Measurements from ENCODE around the gene IGSF8. TPM values are rescaled to one million over a fixed set of nuclear protein-coding genes. Genes with fewer than 3 reads are reported as not detected.

IGSF8 gene
- total and polyA plus RNA-seq, 12 donors: 9.7 to 42.9 (median 24.1) TPM

GRCh38 chr1:160108888-160109662 lies 10.7 kb upstream of the IGSF8 start:
- TF ChIP-seq CTCF (IDR thresholded peaks at IDR 0.05) (peak; percentile 27 to 54 (median 46)), POLR2A (IDR thresholded peaks at IDR 0.05) (no peak)
- Histone ChIP-seq H3K27ac (no peak overlapping the region), H3K4me3 (no peak overlapping the region), H3K4me1 (replicated peaks in 1 of 2) (no peaks in the 10 kb centered on the region), H3K27me3 (no peaks in the 10 kb centered on the region), H3K9me3 (replicated peaks in 1 of 3) (no peaks in the 10 kb centered on the region), H3K36me3 (replicated peaks in 1 of 2) (no peaks in the 10 kb centered on the region)
- WGBS, 4 donors: 31 to 49% (median 44%) methylated on average over 5 to 6 of the region's 6 CpGs
- peak in 6 of 7 donors; percentile 46 to 66 (median 58) for DNase-seq
- intact Hi-C loops (cut with DNase I): loop anchor here in 1 of 2 donors (10.0 kb wide), 1 partner anchor 146 kb away; no protein-coding TSS in a partner anchor

GRCh38 chr1:160107512-160107911 lies 9.1 kb upstream of the IGSF8 start:
- intact Hi-C loops (cut with DNase I): loop anchor here in 1 of 2 donors (10.0 kb wide), 1 partner anchor 147 kb away; no protein-coding TSS in a partner anchor
- no peak for DNase-seq
- Histone ChIP-seq H3K4me1 (replicated peaks in 1 of 2) (no peaks in the 10 kb centered on the region), H3K9me3 (replicated peaks in 1 of 3) (no peaks in the 10 kb centered on the region), H3K27me3 (no peaks in the 10 kb centered on the region), H3K36me3 (replicated peaks in 1 of 2) (no peaks in the 10 kb centered on the region), H3K27ac (no peak overlapping the region), H3K4me3 (no peak overlapping the region)
- TF ChIP-seq POLR2A (IDR thresholded peaks at IDR 0.05) (no peak), CTCF (IDR thresholded peaks at IDR 0.05) (no peak)
- WGBS, 4 donors: 83 to 100% (median 94%) methylated on average over 1 of the region's 1 CpG

- Histone ChIP-seq H3K27ac (no peak overlapping the region), H3K36me3 (replicated peaks in 1 of 2) (no peaks in the 10 kb centered on the region), H3K27me3 (no peaks in the 10 kb centered on the region), H3K4me1 (replicated peaks in 1 of 2) (peaks cover 0 to 6% of the 10 kb centered on the region in 2 donors), H3K4me3 (no peak overlapping the region), H3K9me3 (replicated peaks in 1 of 3) (no peaks in the 10 kb centered on the region)
- intact Hi-C loops (cut with DNase I): loop anchor here in 1 of 2 donors (10.0 kb wide), 1 partner anchor 150 kb away; no protein-coding TSS in a partner anchor
- no peak for TF ChIP-seq CTCF (IDR thresholded peaks at IDR 0.05)
- no peak for TF ChIP-seq POLR2A (IDR thresholded peaks at IDR 0.05)
- WGBS, 4 donors: 90 to 96% (median 95%) methylated on average over 5 of the region's 5 CpGs
- no peak for DNase-seq
Measured at GRCh38 chr1:160105155-160105554, 6.7 kb upstream of the IGSF8 start.

GRCh38 chr1:160104486-160104885 lies 6.1 kb upstream of the IGSF8 start:
- Histone ChIP-seq H3K9me3 (replicated peaks in 1 of 3) (no peaks in the 10 kb centered on the region), H3K4me3 (no peak overlapping the region), H3K27ac (no peak overlapping the region), H3K27me3 (no peaks in the 10 kb centered on the region), H3K4me1 (replicated peaks in 1 of 2) (peaks cover 0 to 6% of the 10 kb centered on the region in 2 donors), H3K36me3 (replicated peaks in 1 of 2) (no peaks in the 10 kb centered on the region)
- intact Hi-C loops (cut with DNase I): loop anchor here in 1 of 2 donors (10.0 kb wide), 1 partner anchor 150 kb away; no protein-coding TSS in a partner anchor
- WGBS, 4 donors: 70 to 77% (median 76%) methylated on average over 3 of the region's 3 CpGs
- TF ChIP-seq CTCF (IDR thresholded peaks at IDR 0.05) (no peak), POLR2A (IDR thresholded peaks at IDR 0.05) (no peak)
- no peak for DNase-seq
